ENCODE results near the gene SLC44A3.

DNA sequence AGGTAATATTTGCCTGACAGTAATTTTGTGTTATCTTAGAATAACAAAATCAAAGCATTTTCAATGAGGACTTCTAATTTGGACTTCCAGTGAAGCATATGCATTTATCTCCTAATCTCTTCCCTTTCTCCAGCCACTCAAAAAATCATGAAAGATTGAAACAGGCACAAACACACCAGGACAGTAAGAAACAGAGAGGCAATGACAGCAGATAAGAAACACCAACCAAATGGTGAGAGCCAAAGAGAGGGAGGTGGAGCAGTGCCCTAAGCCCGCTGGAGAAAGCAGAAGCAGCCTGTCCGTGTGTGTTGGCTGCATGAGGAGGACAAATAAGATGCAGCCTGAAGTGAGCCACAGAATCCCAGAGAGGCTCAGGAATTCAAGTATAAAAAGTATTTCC lies 39.0 kb downstream of the SLC44A3 start:
- TF ChIP-seq, protein P1, sequence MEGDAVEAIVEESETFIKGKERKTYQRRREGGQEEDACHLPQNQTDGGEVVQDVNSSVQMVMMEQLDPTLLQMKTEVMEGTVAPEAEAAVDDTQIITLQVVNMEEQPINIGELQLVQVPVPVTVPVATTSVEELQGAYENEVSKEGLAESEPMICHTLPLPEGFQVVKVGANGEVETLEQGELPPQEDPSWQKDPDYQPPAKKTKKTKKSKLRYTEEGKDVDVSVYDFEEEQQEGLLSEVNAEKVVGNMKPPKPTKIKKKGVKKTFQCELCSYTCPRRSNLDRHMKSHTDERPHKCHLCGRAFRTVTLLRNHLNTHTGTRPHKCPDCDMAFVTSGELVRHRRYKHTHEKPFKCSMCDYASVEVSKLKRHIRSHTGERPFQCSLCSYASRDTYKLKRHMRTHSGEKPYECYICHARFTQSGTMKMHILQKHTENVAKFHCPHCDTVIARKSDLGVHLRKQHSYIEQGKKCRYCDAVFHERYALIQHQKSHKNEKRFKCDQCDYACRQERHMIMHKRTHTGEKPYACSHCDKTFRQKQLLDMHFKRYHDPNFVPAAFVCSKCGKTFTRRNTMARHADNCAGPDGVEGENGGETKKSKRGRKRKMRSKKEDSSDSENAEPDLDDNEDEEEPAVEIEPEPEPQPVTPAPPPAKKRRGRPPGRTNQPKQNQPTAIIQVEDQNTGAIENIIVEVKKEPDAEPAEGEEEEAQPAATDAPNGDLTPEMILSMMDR (IDR thresholded peaks at IDR 0.05 in 4 of 5, conservative IDR thresholded peaks at IDR 0.05 in 1 of 5) = no peak
- no peak for TF ChIP-seq POLR2A (IDR thresholded peaks at IDR 0.05)
